IMR-90 (cell line): ENCODE measurements around the gene ACBD3. TPM values are rescaled to one million over a fixed set of nuclear protein-coding genes. Genes with fewer than 3 reads are reported as not detected.

Experiments used
- ATAC-seq: fragments of 200-7000 bp; cut with Tn5 transposase; 2 replicates; pipeline ENCODE4 v1.9.1; 2020; ENCODE audit warnings: low read depth, mild to moderate bottlenecking, moderate library complexity
- BruUV-seq: library from RNA; stranded (reverse); fragments of 400-500 nt; replicated peaks from 2 replicates; lab custom pipeline; 2021; lab: Mats Ljungman, UMichigan
- CTCF ChIA-PET: fragments of 300-600 bp; formaldehyde crosslinking; extraction: SDS; loops from one replicate; lab custom pipeline; 2021; ENCODE audit warnings: antibody characterized with exemption; lab: Yijun Ruan, JAX
- POLR2A ChIA-PET: fragments of 300-600 bp; sonication (Branson Sonifier 250); formaldehyde crosslinking; loops from one replicate; lab custom pipeline; 2022; ENCODE audit warnings: antibody characterized with exemption; ENCODE audit not compliant: unreplicated experiment; lab: Charles Lee
- DNase-seq: peaks from one replicate; pipeline ENCODE4 v3.0.0; 2013
- H2AFZ ChIP-seq: replicated peaks from 2 replicates; pipeline ENCODE3; 2013; ENCODE audit warnings: low read length, mild to moderate bottlenecking; ENCODE audit not compliant: poor library complexity
- H2AK5ac ChIP-seq: 2 replicates; pipeline ENCODE4 v1.6.1; 2013; ENCODE audit warnings: low read depth, low read length, inconsistent platforms
- H2AK9ac ChIP-seq: replicated peaks from 2 replicates; pipeline ENCODE3; 2013; ENCODE audit warnings: mild to moderate bottlenecking, low read depth, low read length, moderate library complexity; ENCODE audit not compliant: poor library complexity
- H2BK120ac ChIP-seq: 2 replicates; pipeline ENCODE4 v1.6.1; 2013; ENCODE audit warnings: low read depth, low read length, inconsistent platforms
- H2BK15ac ChIP-seq: 3 replicates; pipeline ENCODE4 v1.6.1; 2013; ENCODE audit warnings: low read depth, low read length, inconsistent platforms
- H2BK20ac ChIP-seq: 2 replicates; pipeline ENCODE4 v1.6.1; 2013; ENCODE audit warnings: low read depth, mild to moderate bottlenecking, inconsistent platforms, low read length, moderate library complexity
- H2BK5ac ChIP-seq: 2 replicates; pipeline ENCODE4 v1.6.1; 2013; ENCODE audit warnings: mild to moderate bottlenecking, low read depth, low read length, inconsistent platforms; ENCODE audit not compliant: poor library complexity, severe bottlenecking
- H3K14ac ChIP-seq: replicated peaks from 2 replicates; pipeline ENCODE4 v1.6.1; 2013; ENCODE audit warnings: low read depth, low read length, inconsistent platforms
- H3K18ac ChIP-seq: 2 replicates; pipeline ENCODE4 v1.6.1; 2013; ENCODE audit warnings: low read depth, low read length, control low read depth
- H3K23ac ChIP-seq: 2 replicates; pipeline ENCODE4 v1.6.1; 2013; ENCODE audit warnings: low read depth, low read length, inconsistent platforms
- H3K27ac ChIP-seq: 2 replicates; pipeline ENCODE4 v1.5.1; 2013; ENCODE audit warnings: mild to moderate bottlenecking, control low read depth, low read length; ENCODE audit not compliant: insufficient read depth
- H3K27me3 ChIP-seq: 2 replicates; pipeline ENCODE4 v1.6.1; 2013; ENCODE audit warnings: low read length; ENCODE audit not compliant: control insufficient read depth, insufficient read depth
- H3K36me3 ChIP-seq: 2 replicates; pipeline ENCODE4 v1.6.1; 2013; ENCODE audit warnings: low read length, mixed read lengths; ENCODE audit not compliant: control insufficient read depth, insufficient read depth
- H3K4ac ChIP-seq: 2 replicates; pipeline ENCODE4 v1.6.1; 2013; ENCODE audit warnings: low read depth, low read length, inconsistent platforms
- H3K4me1 ChIP-seq: 2 replicates; pipeline ENCODE4 v1.6.1; 2013; ENCODE audit warnings: low read length, mixed read lengths; ENCODE audit not compliant: control insufficient read depth, insufficient read depth
- H3K4me2 ChIP-seq: 2 replicates; pipeline ENCODE4 v1.6.1; 2013; ENCODE audit warnings: low read depth, mild to moderate bottlenecking, control low read depth, low read length, moderate library complexity
- H3K4me3 ChIP-seq: 2 replicates; pipeline ENCODE4 v1.5.1; 2013; ENCODE audit warnings: low read depth, mild to moderate bottlenecking, control low read depth, low read length, moderate library complexity; ENCODE audit not compliant: insufficient read depth
- H3K56ac ChIP-seq: 2 replicates; pipeline ENCODE4 v1.6.1; 2013; ENCODE audit warnings: low read length, inconsistent platforms; ENCODE audit not compliant: insufficient read depth; ENCODE audit errors: extremely low read depth
- H3K79me1 ChIP-seq, 2 experiments: 2 replicates each; pipeline ENCODE4 v1.6.1; 2013; ENCODE audit warnings: low read length in 2 of 2, inconsistent platforms in 1 of 2, low read depth in 1 of 2
- H3K9ac ChIP-seq: 2 replicates; pipeline ENCODE4 v1.6.1; 2013; ENCODE audit warnings: low read depth, low read length, control low read depth
- H3K9me1 ChIP-seq: 2 replicates; pipeline ENCODE4 v1.6.1; 2013; ENCODE audit warnings: low read length, inconsistent platforms; ENCODE audit not compliant: insufficient read depth
- H3K9me3 ChIP-seq: 2 replicates; pipeline ENCODE4 v1.6.1; 2013; ENCODE audit warnings: low read length; ENCODE audit not compliant: control insufficient read depth, insufficient read depth
- H4K20me1 ChIP-seq: 2 replicates; pipeline ENCODE4 v1.6.1; 2013; ENCODE audit warnings: low read length, inconsistent platforms; ENCODE audit not compliant: insufficient read depth
- H4K5ac ChIP-seq: 2 replicates; pipeline ENCODE4 v1.6.1; 2013; ENCODE audit warnings: mild to moderate bottlenecking, low read depth, low read length, control low read depth
- H4K8ac ChIP-seq, 2 experiments: 2 replicates each; pipeline ENCODE4 v1.6.1; 2013; ENCODE audit warnings: low read depth in 2 of 2, low read length in 2 of 2, control low read depth in 1 of 2, inconsistent platforms in 1 of 2
- H4K91ac ChIP-seq: 2 replicates; pipeline ENCODE4 v1.6.1; 2013; ENCODE audit warnings: low read depth, low read length, inconsistent platforms; ENCODE audit not compliant: insufficient read depth
- MAFK ChIP-seq: IDR thresholded peaks from 2 replicates; pipeline ENCODE4 v1.6.1; 2012; ENCODE audit warnings: low read depth, low read length, improper control_type of control experiment
- NFE2L2 ChIP-seq: fragments of 150-350 bp; IDR thresholded peaks from 2 replicates; pipeline ENCODE4 v1.6.1; 2016; ENCODE audit warnings: low read depth, mild to moderate bottlenecking, low read length
- POLR2A ChIP-seq: IDR thresholded peaks from 2 replicates; pipeline ENCODE4 v1.6.1; 2012; ENCODE audit warnings: mild to moderate bottlenecking, low read depth, low read length
- RAD21 ChIP-seq: IDR thresholded peaks from 2 replicates; pipeline ENCODE4 v1.6.1; 2012; ENCODE audit warnings: low read length, improper control_type of control experiment
- WGBS, 2 experiments: methylation state at CpG; one replicate each; pipeline versions ENCODE4 v1.1.5 to v1.1.7; 2013; ENCODE audit warnings: missing lambda C conversion rate in 2 of 2; ENCODE audit not compliant: insufficient read length in 1 of 2; ENCODE audit errors: extremely low coverage in 2 of 2; 5-methylcytosine and 5-hydroxymethylcytosine counted together
- dilution Hi-C: fragments of 300-500 bp; cut with HindIII; formaldehyde crosslinking; loops from one replicate; pipeline ENCODE4 v1.14.3; 2018; ENCODE audit warnings: low sequenced_read_pairs; ENCODE audit not compliant: unreplicated experiment
- in situ Hi-C: fragments of 300-500 bp; cut with MboI; formaldehyde crosslinking; loops from 3 replicates; pipeline ENCODE4 v1.14.3; 2019; ENCODE audit warnings: low sequenced_read_pairs, inconsistent platforms, mixed read lengths
- intact Hi-C: fragments of 100-400 bp; cut with micrococcal nuclease; formaldehyde crosslinking; loops from 2 replicates; pipeline ENCODE4 v1.10.0; 2022
- polyA plus RNA-seq, 3 experiments: library from polyadenylated mRNA; depleted of rRNA; stranded (reverse); fragments of >200 nt; gene quantifications; 2 replicates each; pipeline ENCODE4 v1.2.3, GENCODE V29; 2012; ENCODE audit warnings: low replicate concordance in 1 of 3
- total RNA-seq: library from RNA; depleted of rRNA; stranded (reverse); fragments of >200 nt; gene quantifications from 2 replicates; pipeline ENCODE4 v1.2.3, GENCODE V29; 2012
- TF ChIP-seq, protein P1 (sequence below): fragments of 150-350 bp; IDR thresholded peaks from 2 replicates; pipeline ENCODE4 v1.6.1; 2017; ENCODE audit warnings: mild to moderate bottlenecking, antibody characterized with exemption, low read length, low read depth

Gene ACBD3
- total and polyA plus RNA-seq, 2 of the 4 experiments (the other 2 are of a cell fraction): 30.3 to 59.7 TPM

DNA sequence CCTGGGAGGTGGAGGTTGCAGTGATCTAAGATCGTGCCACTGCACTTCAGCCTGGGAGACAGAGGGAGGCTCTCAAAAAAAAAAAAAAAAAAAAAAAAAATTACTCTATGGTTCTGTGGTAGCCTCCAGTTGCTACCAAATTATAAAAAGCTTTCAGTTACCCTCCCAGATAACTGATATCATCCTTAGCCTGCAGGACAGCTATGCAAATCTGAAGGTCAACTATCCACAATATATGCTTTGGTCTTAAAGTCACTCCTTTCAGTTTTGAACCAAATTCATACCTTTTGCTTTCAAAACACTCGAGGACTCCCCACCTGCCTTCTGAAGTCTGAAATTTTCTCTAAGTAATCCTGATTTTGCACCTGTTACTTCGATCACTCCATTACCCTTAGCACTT lies 40.1 kb upstream of the ACBD3 start:
- Histone ChIP-seq H3K4me1 (0 out of 2 replicates have a peak, but pooled peaks cover 1% of the 10 kb centered on the region), H2BK20ac (no peak overlapping the region), H2AK9ac (no peak overlapping the region), H3K79me1 (no peaks in the 10 kb centered on the region), H3K4me2 (no peak overlapping the region), H3K4ac (no peak overlapping the region), H2AK5ac (no peak overlapping the region), H3K56ac (no peak overlapping the region), H3K4me3 (no peak overlapping the region), H2BK15ac (no peak overlapping the region), H3K27ac (no peak overlapping the region), H3K23ac (no peak overlapping the region), H2BK120ac (no peak overlapping the region), H4K20me1 (no peaks in the 10 kb centered on the region), H3K9me1 (no peaks in the 10 kb centered on the region), H4K5ac (no peak overlapping the region), H3K27me3 (peaks cover 12% of the 10 kb centered on the region), H2AFZ (no peak overlapping the region), H3K14ac (no peak overlapping the region), H4K91ac (no peak overlapping the region), H3K36me3 (no peaks in the 10 kb centered on the region), H4K8ac (no peak overlapping the region), H3K9ac (no peak overlapping the region), H2BK5ac (no peak overlapping the region), H3K18ac (no peak overlapping the region), H3K9me3 (no peaks in the 10 kb centered on the region)
- TF ChIP-seq POLR2A (no peak), RAD21 (no peak), MAFK (no peak), NFE2L2 (no peak)
- TF ChIP-seq, protein P1, sequence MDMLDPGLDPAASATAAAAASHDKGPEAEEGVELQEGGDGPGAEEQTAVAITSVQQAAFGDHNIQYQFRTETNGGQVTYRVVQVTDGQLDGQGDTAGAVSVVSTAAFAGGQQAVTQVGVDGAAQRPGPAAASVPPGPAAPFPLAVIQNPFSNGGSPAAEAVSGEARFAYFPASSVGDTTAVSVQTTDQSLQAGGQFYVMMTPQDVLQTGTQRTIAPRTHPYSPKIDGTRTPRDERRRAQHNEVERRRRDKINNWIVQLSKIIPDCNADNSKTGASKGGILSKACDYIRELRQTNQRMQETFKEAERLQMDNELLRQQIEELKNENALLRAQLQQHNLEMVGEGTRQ: no peak
- intact Hi-C loops (no loop called here), in situ Hi-C loops (no loop called here), dilution Hi-C loops (no loop called here)
- BruUV-seq: no TSS peak
- ChIA-PET CTCF (interaction anchor here (0.6 to 0.8 kb wide), 2 partner anchors 162 to 927 kb away, joined by 3 to 4 read pairs; no protein-coding TSS in a partner anchor), POLR2A (no interaction called here)
- DNase-seq (no peak), ATAC-seq (no peak)
- 100% methylated on average over 1 of the region's 3 CpGs; no CpG with 5 or more reads in 1 of the 2 experiments for WGBS, 2 experiments
